Measurements from ENCODE around the gene WEE1. TPM values are rescaled to one million over a fixed set of nuclear protein-coding genes. Genes with fewer than 3 reads are reported as not detected.

The WEE1 gene
- polyA plus RNA-seq, 1 donor (not counting 4 experiments of a cell fraction or from before 2014, with no cell fraction given) = 39.2 TPM

DNA sequence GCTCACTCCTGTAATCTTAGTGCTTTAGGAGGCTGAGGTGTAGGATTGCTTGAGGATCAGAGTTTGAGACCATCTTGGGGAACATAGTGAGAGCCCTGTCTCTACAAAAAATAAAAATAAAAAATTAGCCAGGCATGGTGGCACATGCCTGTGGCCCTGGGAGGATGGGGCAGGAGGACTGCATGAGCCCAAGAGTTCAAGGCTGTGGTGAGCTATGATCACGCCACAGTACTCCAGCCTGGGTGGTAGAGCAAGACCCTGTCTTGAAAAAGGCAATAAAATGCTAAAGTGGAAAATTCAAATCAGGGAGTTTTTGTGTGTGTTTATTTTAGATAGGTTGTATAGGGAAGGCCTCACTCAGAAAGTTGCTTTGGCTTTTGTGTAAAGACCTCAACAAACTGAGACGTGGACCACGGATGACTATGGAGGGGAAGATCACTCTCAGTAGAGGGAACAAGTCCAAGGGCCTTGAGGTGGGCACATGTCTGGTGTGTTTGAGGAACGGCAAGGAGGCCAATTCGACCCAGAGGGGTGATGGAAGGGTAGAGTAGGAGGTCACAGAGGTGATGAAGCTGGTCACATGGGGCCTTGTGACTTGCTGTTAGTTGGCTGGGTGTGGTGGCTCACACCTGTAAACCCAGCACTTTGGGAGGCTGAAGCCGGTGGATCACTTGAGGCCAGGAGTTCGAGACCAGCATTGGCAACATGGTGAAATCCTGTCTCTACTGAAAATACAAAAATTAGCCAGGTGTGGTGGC is 35.7 kb downstream of the WEE1 start:
- dilution Hi-C loops (cut with MboI; ENCODE audit: extremely low pct_ligation_motif_present, low sequenced_read_pairs) = no loop called here
- H3K9ac ChIP-seq (ENCODE audit: control insufficient read depth, extremely low read depth, insufficient read depth, low read length) = no peak overlapping the region
- no peak for FAIRE-seq

DNA sequence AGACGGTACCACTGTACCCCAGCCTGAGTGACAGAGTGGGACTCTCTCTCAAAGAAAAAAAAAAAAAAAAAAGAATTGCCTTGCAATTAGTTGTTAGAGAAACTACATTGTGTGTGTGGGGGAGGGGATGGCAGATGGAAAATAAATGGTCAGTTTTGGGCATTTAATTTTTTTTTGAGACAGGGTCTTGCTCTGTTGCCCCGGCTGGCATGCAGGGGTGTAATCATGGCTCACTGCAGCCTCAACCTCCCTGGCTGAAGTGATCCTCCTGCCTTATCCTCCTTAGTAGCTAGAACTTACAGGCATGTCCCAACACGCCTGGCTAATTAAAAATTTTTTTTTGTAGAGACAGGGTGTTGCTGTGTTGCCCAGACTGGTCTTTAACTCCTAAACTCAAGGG is 36.4 kb downstream of the WEE1 start:
- no peak for FAIRE-seq
- Histone ChIP-seq H3K9me3 (ENCODE audit: control insufficient read depth, low read depth, low read length) (no peaks in the 10 kb centered on the region), H3K27ac (ENCODE audit: control insufficient read depth, insufficient read depth, low read length) (no peak overlapping the region), H3K4me1 (ENCODE audit: control insufficient read depth, extremely low read depth, insufficient read depth, low read length) (peaks cover 20% of the 10 kb centered on the region), H3K4me3 (ENCODE audit: control insufficient read depth in 2 of 3, extremely low read depth in 1 of 3, insufficient read depth in 2 of 3, low read depth in 1 of 3, low read length in 3 of 3) (no peak overlapping the region), H3K79me2 (ENCODE audit: control insufficient read depth, insufficient read depth, low read length) (no peaks in the 10 kb centered on the region), H3K9me1 (ENCODE audit: control insufficient read depth, extremely low read depth, insufficient read depth, low read length) (no peaks in the 10 kb centered on the region), H4K20me1 (ENCODE audit: control insufficient read depth, extremely low read depth, insufficient read depth, low read length) (no peaks in the 10 kb centered on the region), H3K36me3 (ENCODE audit: control insufficient read depth in 2 of 2, extremely low read depth in 1 of 2, insufficient read depth in 2 of 2, low read length in 2 of 2) (no peaks in the 10 kb centered on the region), H3K27me3 (ENCODE audit: control insufficient read depth, extremely low read depth, insufficient read depth, low read length) (no peaks in the 10 kb centered on the region), H2AFZ (ENCODE audit: control insufficient read depth, low read length) (no peak overlapping the region), H3K9ac (ENCODE audit: control insufficient read depth, extremely low read depth, insufficient read depth, low read length) (no peak overlapping the region), H3K4me2 (ENCODE audit: control insufficient read depth, extremely low read depth, insufficient read depth, low read depth, low read length) (no peak overlapping the region)
- dilution Hi-C loops (cut with MboI; ENCODE audit: extremely low pct_ligation_motif_present, low sequenced_read_pairs) = no loop called here
- no peak for TF ChIP-seq EZH2 (IDR thresholded peaks at IDR 0.05; ENCODE audit: low read length)
- no peak for DNase-seq (ENCODE audit: low read depth, low spot score)

More for the DNA sequence above, 35.7 kb downstream of the WEE1 start:
- H3K4me1 ChIP-seq (ENCODE audit: control insufficient read depth, extremely low read depth, insufficient read depth, low read length) = peaks cover 14% of the 10 kb centered on the region
- H3K27ac ChIP-seq (ENCODE audit: control insufficient read depth, insufficient read depth, low read length) = no peak overlapping the region
- H3K27me3 ChIP-seq (ENCODE audit: control insufficient read depth, extremely low read depth, insufficient read depth, low read length) = no peaks in the 10 kb centered on the region
- no peak overlapping the region for H2AFZ ChIP-seq (ENCODE audit: control insufficient read depth, low read length)
- no peaks in the 10 kb centered on the region for H3K9me1 ChIP-seq (ENCODE audit: control insufficient read depth, extremely low read depth, insufficient read depth, low read length)
- no peak for DNase-seq (ENCODE audit: low read depth, low spot score)
- H3K36me3 ChIP-seq (ENCODE audit: control insufficient read depth in 2 of 2, extremely low read depth in 1 of 2, insufficient read depth in 2 of 2, low read length in 2 of 2) = no peaks in the 10 kb centered on the region
- H3K4me3 ChIP-seq (ENCODE audit: control insufficient read depth in 2 of 3, extremely low read depth in 1 of 3, insufficient read depth in 2 of 3, low read depth in 1 of 3, low read length in 3 of 3) = no peak overlapping the region
- H3K4me2 ChIP-seq (ENCODE audit: control insufficient read depth, extremely low read depth, insufficient read depth, low read depth, low read length) = no peak overlapping the region
- H3K9me3 ChIP-seq (ENCODE audit: control insufficient read depth, low read depth, low read length) = no peaks in the 10 kb centered on the region
- TF ChIP-seq EZH2 (IDR thresholded peaks at IDR 0.05; ENCODE audit: low read length) = no peak
- TF ChIP-seq, protein P1, sequence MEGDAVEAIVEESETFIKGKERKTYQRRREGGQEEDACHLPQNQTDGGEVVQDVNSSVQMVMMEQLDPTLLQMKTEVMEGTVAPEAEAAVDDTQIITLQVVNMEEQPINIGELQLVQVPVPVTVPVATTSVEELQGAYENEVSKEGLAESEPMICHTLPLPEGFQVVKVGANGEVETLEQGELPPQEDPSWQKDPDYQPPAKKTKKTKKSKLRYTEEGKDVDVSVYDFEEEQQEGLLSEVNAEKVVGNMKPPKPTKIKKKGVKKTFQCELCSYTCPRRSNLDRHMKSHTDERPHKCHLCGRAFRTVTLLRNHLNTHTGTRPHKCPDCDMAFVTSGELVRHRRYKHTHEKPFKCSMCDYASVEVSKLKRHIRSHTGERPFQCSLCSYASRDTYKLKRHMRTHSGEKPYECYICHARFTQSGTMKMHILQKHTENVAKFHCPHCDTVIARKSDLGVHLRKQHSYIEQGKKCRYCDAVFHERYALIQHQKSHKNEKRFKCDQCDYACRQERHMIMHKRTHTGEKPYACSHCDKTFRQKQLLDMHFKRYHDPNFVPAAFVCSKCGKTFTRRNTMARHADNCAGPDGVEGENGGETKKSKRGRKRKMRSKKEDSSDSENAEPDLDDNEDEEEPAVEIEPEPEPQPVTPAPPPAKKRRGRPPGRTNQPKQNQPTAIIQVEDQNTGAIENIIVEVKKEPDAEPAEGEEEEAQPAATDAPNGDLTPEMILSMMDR (optimal IDR thresholded peaks at IDR 0.05 in 1 of 3, IDR thresholded peaks at IDR 0.05 in 1 of 3, conservative IDR thresholded peaks at IDR 0.05 in 1 of 3; ENCODE audit: extremely low read depth in 1 of 3, insufficient read depth in 2 of 3, low read length in 3 of 3) = no peak
- H4K20me1 ChIP-seq (ENCODE audit: control insufficient read depth, extremely low read depth, insufficient read depth, low read length) = no peaks in the 10 kb centered on the region
- H3K79me2 ChIP-seq (ENCODE audit: control insufficient read depth, insufficient read depth, low read length) = no peaks in the 10 kb centered on the region
